ENCODE measurements around the gene LCTL. TPM values are rescaled to one million over a fixed set of nuclear protein-coding genes. Genes with fewer than 3 reads are reported as not detected.

Gene LCTL
- polyA plus RNA-seq, 1 donor from 2014 or later: not detected

- no peak overlapping the region for H2AFZ ChIP-seq (ENCODE audit: low read depth, low read length)
- no peaks in the 10 kb centered on the region for H3K9me2 ChIP-seq (ENCODE audit: insufficient read depth, low read length)
- TF ChIP-seq RAD21 (conservative IDR thresholded peaks at IDR 0.05): peak; percentile 50
- TF ChIP-seq SMC3 (conservative IDR thresholded peaks at IDR 0.05; ENCODE audit: poor library complexity): peak; percentile 35
- TF ChIP-seq TAF1 (IDR thresholded peaks at IDR 0.05; ENCODE audit: low read depth): no peak
- peak; percentile 58 for TF ChIP-seq CTCF (IDR thresholded peaks at IDR 0.05; ENCODE audit: poor library complexity, severe bottlenecking)
- no peak for TF ChIP-seq POLR2AphosphoS5 (IDR thresholded peaks at IDR 0.05)
- H3K9me3 ChIP-seq (ENCODE audit: low read length): no peaks in the 10 kb centered on the region
- no peak overlapping the region for H3K9ac ChIP-seq (ENCODE audit: low read length)
- H3K79me2 ChIP-seq (replicated peaks; ENCODE audit: insufficient read depth, low read length): peaks cover 22% of the 10 kb centered on the region
- H3K4me3 ChIP-seq (ENCODE audit: low read length): no peak overlapping the region
- H3K36me3 ChIP-seq (ENCODE audit: insufficient read depth, low read length): peaks cover 6% of the 10 kb centered on the region
- peaks cover 3% of the 10 kb centered on the region for H3F3A ChIP-seq (ENCODE audit: insufficient read depth, low read length, poor library complexity, severe bottlenecking)
- no peaks in the 10 kb centered on the region for H4K20me1 ChIP-seq (ENCODE audit: insufficient read depth)
- no peak overlapping the region for H3K27ac ChIP-seq (ENCODE audit: low read length)
- H3K4me2 ChIP-seq (ENCODE audit: low read length): no peak overlapping the region
- H3K27me3 ChIP-seq (ENCODE audit: insufficient read depth, low read depth, low read length): no peaks in the 10 kb centered on the region
These were observed 67.1 kb downstream of the LCTL start for GRCh38 chr15:66498501-66499386.

Small RNAs within 50 kb of the gene (small RNA-seq; reads per million reads assigned to genes)
- gene RF01159 (0 reads per million in 3 experiments), gene SNORD16 (0 reads per million in 3 experiments), gene SNORD18A (0 reads per million in 3 experiments), gene SNORD18B (0 reads per million in 3 experiments), gene SNORD18C (0 reads per million in 3 experiments)

Other genes with a start within 250 kb of the LCTL start
- gene TIPIN, start 209.3 kb downstream of the LCTL start, polyA plus RNA-seq: 2.6 and 7.4 TPM in 2 replicates
- gene MAP2K1, start 179.1 kb downstream of the LCTL start, polyA plus RNA-seq: 23.0 and 24.7 TPM in 2 replicates
- gene SNAPC5, start 68.2 kb downstream of the LCTL start, polyA plus RNA-seq: 57.3 and 62.3 TPM in 2 replicates
- 3,693 and 3,727 TPM in 2 replicates for gene RPL4, start 61.1 kb downstream of the LCTL start, polyA plus RNA-seq
- 48.8 and 63.1 TPM in 2 replicates for gene ZWILCH, start 60.7 kb downstream of the LCTL start, polyA plus RNA-seq
- 0.08 and 0.16 TPM in 2 replicates for gene SMAD6, start 136.2 kb upstream of the LCTL start, polyA plus RNA-seq

Measured in neural cell (in vitro differentiated cells).